ENCODE measurements around the gene SLC12A8.

Gene SLC12A8

DNA sequence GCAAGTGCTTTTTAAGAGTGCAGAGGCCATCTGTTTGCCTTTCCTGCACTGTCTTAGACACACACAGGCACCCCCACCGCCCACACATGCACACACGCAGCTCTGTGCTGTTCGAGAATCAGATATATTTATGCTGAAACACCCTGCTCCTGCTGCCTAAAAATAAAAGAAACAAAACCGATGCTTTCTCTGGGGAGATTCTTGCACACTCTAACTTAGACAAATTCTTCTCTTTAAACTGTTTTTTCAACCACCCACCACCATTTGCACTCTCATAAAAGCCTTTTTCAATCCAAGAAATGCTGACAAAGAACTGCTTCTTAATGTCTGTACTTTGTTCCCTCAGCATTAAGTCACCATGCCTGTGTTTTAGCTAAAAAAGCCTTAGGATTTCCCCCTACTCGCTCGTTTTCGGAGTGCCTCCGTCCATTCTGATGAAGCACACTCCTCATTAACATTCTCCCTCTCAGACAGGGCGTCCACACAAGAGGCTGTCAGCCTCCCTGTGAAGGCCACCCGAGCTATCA is 26.2 kb downstream of the SLC12A8 start:
- no peak for DNase-seq

DNA sequence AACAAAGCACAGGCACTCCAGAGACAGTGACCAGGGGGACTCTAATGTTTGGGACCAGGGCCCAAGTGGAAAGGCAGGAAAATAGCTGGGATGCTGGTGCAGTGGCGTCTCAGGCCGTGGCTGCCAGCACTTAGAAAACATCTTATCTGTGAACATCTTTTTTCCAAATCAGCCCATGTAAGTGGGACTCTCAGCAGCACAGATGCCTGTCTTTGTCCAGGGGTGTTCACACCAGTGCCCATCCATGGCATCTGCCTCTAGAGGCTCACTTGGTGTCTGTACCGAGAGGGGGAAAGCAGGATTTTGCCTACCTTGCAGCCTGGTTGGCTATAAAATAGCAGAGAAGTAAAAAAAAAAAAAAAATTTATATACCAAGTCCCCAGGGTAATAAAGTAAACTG is 26.7 kb downstream of the SLC12A8 start:
- DNase-seq: no peak

DNA sequence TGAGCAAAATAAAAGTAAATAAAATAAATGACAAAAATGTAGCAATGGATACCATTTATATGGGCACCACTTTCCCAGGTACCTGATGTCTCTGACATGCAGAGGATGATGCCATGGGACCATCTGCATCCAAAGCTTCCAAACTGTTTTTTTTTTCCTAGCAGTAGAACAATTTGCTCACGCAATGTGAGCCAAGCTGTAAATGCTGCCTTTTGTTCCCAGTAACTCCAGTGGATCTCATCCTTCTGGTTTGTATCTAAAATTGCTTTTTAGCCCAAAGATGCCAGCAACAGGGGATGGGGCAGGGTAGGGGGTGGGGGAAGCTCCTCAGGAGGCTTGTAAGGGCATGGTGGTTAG is 32.7 kb downstream of the SLC12A8 start:
- DNase-seq: no peak

DNA sequence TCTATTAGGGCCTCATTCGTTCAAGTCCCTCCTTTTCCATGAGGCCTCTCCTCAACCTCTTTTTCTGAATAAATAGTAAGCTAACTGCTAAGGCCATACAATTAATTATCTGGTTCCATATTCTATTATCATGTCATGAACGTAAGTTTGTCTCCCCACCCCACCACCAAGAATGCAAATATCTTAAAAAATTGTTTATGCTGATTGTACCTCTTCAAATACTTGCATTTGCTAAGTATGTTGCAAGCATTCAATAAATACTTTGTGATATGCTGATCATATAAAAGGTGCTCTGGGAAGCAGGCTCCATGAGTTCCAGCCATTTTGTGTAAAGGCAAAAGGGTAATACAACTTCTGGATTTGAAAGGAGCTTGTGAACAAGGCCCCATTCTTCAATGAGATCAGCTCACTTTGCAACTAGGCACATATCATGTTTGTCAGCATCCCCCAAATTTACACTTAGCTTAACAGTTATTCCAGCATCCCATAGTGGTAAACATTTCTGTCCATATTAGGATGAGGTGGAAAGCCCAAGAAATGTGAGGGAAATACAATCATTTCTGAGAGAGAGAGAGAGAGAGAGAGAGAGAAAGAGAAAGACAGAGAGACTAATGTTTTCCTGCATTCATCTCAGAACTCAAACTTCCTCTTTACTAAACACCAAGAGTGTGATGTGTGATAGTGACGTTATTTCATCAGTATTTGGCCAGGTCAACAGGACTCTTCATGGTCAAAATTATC is 33.2 kb downstream of the SLC12A8 start:
- no peak for DNase-seq

DNA sequence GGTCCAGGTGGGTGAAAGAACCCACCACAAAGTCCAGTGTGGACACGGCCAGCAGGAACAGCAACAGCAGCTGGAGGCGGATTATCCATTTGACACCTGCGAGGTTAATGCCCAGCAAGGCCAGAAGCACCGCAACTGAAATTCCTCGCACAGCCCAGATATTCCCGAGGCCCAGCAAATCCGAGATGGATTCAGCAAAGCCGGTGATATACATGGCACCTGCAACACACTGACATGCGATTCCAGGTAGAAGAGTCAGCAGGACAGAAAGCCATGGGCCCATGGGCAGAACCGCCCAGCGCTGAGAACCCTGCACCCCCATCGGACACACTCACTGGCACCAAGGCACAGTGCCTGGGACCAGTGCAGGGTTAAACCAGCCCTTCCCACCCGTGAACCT is 34.8 kb downstream of the SLC12A8 start:
- DNase-seq: no peak

DNA sequence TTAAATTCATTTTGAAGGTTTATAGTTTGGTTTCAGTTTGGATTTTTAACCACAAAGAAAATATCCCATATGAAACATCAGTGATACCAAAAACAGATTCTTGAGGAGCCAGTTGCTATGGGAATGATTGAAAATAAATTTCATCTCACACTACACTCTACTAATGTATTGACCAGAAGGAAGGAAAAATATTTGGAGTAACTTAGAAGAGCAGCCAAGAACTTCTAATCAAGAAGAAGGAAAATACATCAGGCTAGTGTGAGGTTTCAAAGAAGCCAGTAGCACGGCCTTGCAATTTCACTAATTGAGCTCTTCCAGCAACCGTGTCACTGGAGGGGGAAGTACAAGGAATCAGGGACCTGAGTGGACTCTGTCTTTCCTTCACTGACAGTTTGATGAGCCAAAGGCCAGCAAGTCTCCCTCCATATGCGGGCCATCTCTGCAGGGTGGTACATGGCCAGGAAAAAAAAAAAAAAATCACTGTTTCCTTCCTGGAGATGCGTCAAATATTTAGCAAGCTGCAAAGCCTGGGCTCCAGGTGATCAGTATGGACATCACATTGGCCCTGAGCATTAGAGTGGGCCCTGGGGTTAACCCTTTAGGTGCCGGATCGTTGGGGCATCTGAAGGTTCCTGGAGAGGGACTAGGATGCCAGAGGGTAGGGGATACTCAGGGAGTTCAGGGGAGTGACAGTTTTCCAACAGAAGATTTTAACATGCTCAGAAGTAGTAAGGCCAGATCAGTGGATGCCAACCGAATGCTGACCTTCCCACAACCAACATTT is 37.1 kb downstream of the SLC12A8 start:
- DNase-seq: no peak

DNA sequence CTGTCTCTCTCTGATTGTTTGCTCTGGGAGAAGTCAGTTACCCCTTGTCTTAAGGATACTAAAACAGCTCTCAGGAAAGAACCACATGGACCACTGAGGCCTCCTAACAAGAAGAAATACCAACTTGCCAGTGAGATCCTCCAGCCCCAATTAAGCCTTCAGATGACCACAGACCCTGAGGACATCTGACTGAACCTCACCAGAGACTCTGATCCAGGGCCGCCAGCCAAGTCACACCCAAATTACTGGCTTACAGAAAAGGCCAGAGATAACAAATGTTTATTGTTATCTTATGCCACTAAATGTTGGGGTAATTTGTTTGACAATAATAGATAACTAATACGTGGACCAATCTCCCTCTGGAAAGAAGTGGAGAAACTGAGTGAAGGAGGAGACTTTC is 40.2 kb downstream of the SLC12A8 start:
- no peak for DNase-seq

DNA sequence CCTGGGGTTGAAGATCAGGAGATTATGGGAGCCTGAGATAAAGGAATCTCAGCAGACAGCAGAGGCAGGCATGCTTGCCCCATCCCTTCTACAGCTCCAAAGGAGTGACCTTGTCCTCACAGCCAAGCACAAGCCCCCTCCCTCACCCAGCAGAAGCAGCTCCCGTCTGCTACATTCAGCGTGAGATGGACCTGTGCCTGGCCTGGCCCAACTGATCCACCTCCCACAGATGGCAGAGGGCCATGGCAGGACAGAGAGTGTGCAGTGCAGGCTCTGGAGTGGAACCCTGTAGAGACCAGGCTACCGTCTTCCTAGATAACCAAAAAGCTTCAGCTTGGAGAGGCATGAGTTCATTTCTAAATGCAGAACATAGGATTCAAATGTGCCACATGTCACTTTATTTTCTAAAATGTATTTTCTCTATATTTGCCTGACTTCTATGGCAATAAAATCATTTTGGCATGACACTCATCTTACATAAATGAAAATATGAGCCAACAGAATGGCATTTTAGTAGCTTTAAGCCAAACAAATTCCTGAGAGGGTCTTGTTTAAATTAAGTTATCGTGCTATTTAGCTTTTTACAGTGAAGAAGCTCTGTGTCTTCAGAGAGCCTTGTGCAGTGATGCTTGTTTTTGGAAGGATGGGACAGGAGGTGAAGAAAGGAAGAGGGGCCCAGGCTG is 43.7 kb downstream of the SLC12A8 start:
- no peak for DNase-seq

DNA sequence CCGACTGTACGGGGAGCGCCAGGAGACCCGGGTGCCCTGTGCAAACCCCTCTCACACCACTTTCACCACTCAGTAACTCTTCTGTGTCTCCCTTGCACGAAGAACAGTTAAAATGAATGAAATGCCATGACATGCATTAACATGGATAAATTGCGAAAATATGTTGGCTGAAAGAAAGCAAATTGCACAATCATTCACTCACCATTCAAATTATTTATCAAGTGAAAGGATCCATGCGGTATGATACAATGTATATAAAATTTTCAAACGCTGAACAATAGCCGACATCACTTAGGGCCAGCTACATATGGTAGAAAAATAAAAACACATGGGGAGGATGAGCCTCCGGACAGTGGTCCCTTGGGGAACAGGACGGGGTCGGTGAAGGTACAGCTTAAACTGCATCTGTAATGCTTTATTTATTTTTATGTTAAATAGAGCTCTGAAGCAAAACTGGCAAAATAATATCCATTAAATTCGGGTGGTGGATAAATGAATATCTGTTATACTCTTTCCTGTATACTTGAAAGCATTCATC is 45.9 kb downstream of the SLC12A8 start:
- no peak for DNase-seq

DNA sequence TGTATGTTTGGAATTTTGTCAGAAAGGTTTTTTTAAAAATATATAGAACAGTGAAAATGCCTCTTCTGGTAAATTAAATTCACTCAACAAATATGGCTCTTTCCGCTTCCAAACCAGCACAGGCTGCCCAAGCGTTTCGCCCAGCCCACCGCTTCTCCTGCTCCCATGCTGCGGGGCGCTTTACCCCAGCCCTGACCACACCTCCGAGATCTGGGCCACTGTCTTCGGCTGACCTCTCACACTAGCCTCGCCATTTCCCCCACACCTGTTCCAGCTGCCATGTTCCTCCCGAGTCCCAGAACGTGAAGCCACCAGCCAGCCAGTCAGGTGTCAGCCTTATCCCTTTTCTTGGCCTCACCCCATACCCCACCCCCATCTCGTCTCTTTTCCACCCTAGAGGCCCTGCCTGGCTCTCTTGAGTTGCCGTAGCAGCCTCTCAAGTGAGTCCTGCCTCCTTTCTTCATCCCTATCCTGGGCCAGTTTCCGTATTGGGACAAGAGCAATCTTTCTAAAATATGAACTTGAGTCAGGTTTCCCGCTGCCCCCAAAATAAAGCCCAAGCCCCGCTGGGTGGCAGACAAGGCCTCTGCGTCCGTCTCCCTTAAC is 46.5 kb downstream of the SLC12A8 start:
- DNase-seq: no peak

DNA sequence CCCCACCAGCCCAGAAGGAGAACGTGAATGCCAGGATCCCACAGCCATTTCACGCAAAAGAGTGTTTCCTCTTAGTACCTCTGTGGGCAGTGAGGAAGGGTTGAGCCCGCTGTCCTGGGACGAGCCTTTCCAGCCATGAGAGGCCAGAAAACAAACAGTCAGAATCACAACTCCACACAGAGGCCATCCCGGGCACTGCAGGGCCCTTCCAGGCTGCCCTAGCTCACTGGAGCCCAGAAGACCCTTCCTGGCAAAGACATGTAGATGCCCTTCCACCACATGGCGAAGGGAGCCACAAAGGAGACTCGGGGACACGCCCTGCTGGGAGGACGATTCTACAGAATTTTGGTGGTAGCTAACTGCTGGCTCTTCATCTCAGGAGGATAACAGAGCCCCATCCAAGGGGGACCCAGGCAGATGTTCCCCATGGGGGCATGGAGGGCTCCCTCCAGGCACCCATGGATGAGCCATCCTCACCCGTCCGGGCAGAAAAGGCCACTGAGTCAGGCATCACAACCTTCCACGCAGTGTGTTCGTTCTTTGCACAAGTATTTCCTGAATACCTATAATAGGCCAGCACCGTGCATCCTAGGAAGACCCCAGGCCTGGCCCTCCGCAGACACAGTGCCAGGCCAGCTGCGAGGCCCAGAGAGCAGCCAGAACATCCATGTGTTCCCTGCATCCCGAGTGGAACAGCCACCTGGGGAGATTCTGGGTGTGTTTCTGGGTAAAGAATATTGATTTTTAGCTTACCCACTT is 47.2 kb downstream of the SLC12A8 start:
- DNase-seq: no peak

DNA sequence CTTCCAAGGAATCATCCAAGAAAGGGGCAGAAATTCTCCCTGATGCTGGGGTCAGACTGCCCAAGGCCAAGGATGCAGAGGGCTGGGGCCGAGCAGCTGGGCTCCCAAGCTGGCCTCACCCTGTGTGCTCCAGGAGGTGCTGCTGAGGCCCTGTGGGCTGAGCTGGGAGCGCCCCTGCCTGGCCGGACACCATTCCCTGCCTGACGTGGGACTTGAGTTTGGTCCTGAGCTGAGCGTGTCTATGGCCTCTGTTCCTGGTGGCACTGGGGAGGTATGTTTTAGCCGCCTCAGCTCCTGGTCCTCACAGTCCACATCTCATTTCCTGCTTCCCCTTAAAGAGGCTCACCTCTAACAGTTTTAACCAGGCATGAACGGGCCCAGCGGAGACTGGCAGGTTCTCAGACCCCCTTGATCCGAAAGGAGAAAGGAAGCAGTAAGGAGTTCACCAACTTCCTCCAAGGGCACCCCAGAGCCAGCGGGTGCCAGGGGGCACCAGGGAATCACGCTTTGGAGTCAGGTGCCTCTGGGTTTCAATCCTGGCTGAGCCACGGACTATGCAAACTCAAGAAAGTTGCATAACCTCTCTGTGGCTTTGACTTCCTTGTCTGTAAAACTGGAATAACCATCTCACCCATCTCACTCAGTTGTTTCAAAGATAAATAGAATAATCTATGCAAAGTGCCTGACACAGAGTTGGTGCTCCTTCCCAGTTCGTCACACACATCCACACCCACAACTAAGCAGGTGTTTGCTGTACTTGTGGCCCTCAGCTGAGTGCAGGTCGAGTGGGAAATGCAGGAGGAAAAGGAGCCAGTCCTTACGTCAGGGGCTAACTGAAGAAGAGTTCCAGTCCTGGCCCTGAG is 48.6 kb downstream of the SLC12A8 start:
- DNase-seq: peak; percentile 63

DNA sequence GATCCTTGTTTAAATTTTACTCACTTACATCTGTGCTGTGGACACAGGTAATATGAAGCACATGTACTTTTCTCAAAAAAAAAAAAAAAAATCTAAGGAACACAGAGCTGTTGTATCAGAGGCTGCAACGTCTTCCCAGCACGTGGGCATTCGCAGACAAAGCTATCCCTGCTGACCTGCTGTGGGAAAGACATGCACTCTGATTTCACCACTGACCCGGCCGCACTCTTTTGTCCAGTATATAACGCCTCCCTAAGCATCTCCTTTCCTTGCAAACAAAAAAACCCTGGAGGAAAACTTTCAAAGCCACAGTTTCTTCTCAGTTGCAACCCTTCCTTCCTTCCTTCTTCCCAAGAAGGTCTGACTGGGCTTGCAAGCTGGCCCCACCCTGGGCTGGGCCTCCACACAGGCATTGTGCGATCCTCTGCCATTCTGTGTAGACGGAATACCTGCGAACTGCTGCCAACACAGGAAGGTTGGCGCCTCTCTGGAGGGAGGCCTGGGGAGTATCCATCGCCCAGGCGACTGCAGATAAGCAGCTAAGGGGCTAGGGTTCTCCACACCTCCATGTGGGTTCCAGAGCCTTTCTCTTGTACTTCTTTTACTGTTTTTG is 50.8 kb downstream of the SLC12A8 start:
- DNase-seq: no peak

DNA sequence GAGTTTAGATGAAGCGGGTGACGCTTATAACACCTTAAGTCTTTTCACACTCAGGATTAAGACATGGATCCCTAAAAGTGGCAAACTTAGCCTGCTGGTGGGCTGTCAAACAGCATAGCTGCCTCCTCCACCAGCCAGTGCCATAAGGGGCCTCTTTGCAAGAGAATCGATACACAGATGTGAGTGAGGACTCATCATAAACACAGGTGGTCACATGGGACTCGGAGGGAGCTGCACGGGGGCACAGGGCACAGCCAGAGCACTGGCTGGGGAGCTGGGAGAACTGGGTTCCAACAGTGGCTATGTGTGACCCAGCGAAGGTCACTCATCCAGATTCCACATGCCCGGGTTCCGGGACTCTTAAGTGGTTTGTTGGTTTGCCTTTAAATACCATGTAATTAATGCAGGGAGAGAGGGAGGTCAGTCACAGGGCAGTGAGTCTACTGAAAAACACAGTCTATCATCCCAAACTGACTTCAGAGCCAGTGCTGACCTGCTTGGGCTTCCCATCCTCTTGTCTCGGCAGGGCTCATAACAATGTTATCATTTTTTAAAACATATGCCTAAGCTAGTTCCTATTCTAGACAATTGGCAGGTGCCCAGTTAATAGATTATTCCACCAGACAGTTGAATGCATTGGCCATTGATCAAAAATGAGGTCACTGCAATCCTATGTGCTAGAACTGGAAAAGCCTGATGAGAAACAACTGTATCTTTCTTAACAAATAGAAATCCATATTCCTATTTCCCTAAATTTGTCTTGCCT is 51.8 kb downstream of the SLC12A8 start:
- DNase-seq: no peak

DNA sequence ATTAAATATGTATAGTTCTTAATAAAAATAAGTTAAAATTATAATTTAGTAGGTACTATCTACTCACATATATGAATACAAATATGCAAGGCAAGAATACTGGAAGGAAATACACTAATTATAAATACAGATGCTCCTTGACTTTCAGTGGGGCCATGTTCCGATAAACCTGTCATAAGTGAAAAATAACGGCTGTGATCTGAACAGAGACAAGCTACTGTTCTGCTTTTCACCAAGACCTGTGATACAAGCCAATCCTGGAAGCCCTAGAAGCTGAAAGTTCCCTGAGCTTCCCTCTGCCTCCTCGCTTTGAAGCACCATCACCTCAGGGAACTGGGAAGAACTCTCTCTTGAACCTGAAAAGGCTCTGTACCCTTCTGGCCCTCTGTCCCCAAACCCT is 55.4 kb downstream of the SLC12A8 start:
- no peak for DNase-seq

DNA sequence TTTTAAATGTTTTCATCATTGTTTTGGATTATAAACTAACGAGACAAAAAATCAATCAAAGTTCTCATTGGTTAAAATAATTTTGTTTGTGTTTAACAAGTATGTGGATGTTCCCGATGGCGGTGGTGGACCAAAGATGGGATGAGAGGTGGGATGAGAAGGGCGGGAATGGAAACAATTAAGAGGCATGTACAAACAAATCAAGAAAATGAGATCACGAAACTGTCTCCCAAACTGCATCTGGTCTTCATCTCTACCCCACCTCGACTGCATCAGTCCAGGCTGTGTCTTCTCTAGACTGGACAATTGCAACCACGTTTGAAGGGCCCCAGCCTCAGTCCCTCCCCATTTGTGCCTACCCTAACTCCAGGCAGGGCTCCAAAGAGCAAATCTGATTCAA is 56.1 kb downstream of the SLC12A8 start:
- DNase-seq: no peak

DNA sequence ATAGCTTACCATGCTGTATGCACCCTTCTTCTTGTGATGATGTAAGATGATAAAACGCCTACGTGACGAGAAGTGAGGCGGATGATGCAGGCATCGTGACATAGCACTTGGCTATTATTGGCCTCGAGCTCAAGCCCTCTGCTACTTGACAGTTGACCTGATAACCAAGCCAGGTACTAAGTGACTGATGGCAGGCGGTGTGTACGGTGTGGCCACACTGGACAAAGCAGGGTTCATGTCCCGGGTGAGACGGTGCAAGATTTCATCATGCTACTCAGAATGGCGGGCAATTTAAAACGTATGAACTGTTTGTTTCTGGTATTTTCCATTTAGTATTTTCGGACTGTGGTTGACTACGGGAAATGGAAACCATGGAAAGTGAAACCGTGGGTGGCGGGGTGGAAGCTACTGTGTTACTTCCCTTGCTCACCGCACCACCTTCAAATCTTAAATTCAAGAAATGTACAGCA is 57.7 kb downstream of the SLC12A8 start:
- no peak for DNase-seq

DNA sequence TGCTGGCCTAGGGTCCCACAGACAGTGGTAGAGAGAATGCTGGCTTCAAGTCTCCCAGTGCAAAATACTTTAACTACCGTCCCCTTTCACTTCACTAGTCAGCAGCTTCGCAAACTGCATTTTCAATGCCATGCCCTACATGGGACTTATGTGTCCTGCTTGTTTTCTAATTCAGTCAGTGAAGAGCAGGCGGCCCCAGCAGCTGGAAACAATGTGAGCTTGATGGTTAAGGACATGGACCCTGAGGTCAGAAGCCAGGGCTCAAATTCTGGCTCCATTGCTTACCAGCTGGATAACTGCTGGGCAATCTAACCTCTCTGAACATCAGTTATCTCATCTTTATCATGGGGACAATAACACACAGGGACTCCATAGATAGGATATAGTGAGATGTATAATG is 58.4 kb downstream of the SLC12A8 start:
- DNase-seq: no peak

DNA sequence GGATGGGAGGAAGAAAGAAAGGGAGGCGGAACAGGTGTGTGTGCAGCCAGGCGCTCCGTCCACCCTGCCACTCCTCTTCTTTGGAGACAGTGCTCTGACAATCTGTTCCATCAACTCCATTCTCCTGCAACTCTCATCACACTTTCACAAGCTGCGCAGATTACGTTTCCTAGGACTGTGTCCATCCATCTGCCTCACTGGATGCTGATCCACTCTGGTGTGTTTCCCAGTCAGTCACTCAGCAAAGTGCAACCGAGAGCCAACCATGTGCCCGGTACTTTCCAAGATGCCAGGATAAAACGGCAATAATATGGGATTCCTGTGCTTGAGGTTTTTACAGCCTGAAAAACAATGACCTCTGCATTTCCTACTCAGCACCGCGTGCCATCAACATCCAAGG is 59.6 kb downstream of the SLC12A8 start:
- no peak for DNase-seq

DNA sequence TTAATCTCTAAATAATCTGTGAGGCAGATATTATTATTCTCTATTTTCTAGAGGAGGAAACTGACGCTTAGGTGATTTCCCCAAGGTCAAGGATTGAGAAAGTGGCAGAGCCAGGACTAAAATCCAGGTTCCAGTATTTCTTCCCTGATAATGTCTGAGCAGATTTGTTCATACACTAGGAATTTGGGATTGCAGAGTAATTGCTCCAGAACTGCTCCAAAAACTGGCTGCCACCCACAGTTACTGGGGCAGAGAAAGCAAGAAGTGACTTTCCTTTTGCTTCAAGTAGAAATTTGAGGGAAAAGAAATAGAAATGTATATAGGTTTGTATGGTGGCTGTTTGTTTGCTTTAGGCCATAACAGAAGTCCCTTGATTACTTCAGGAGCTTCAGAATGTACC is 60.6 kb downstream of the SLC12A8 start:
- DNase-seq: no peak
